PFSK-1 (cell line): ENCODE data around the gene ZNF655.

Experiments used
- POLR2AphosphoS5 ChIP-seq: IDR thresholded peaks from 2 replicates; pipeline ENCODE4 v1.6.1; 2012; ENCODE audit warnings: low read depth, mild to moderate bottlenecking, control low read depth, low read length, moderate library complexity
- REST ChIP-seq, 2 experiments: IDR thresholded peaks; 2 replicates each; pipeline versions ENCODE4 v1.6.1 to v1.8.0; 2011 to 2012; ENCODE audit warnings: low read depth in 2 of 2, low read length in 2 of 2, control low read depth in 1 of 2, inconsistent platforms in 1 of 2, mild to moderate bottlenecking in 1 of 2, moderate library complexity in 1 of 2; ENCODE audit not compliant: insufficient read depth in 1 of 2
- SIN3A ChIP-seq: IDR thresholded peaks from 2 replicates; pipeline ENCODE4 v1.6.1; 2012; ENCODE audit warnings: mild to moderate bottlenecking, low read length, moderate library complexity, borderline replicate concordance; ENCODE audit not compliant: insufficient read depth
- TAF1 ChIP-seq: IDR thresholded peaks from 2 replicates; pipeline ENCODE4 v1.6.1; 2012; ENCODE audit warnings: low read length, control low read depth, borderline replicate concordance; ENCODE audit not compliant: insufficient read depth

DNA sequence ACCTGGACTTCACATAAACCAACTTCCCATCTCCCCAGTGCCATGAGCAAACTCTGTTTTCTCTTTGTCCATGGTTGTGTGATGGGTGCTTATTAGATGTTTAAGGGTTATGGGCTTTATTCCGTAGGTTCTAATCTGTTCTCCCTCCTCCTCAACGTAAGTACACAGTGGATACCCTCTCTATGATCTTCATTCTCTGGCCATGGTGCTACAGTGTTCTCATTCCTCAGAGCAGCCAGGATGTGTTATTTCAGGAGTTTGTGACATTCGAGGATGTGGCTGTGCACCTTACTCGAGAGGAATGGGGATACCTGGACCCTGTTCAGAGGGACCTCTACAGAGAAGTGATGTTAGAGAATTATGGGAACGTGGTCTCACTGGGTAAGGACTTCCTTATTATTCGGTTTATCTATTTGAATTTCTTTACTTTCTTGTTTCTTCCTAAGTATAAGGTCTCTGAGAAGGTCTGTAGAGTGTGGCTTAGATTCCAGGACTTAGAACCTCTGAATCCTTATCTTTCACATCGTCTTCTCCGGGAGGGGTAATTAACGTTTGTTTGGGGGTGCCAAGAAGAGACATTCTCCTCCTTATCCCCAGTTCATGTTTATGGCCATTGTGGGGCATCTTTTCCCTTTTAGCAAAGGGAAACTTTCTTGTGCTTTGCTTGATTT is 3.8 kb downstream of the ZNF655 start:
- no peak for TF ChIP-seq POLR2AphosphoS5
- TF ChIP-seq TAF1 = no peak
- no peak for TF ChIP-seq SIN3A
- no peak for TF ChIP-seq REST (IDR thresholded peaks at IDR 0.05; ENCODE audit: insufficient read depth in 1 of 2, low read depth in 2 of 2, low read length in 2 of 2)
